Stimulated activated CD4-positive, alpha-beta T cell treated with anti-CD3 and anti-CD28 coated beads, Interleukin-2, amount 100 ng/mL, for 48 hours (primary cell): ENCODE data around the gene PSMD5.

Experiments
- DNase-seq, 2 donors: peaks; one replicate each; pipeline ENCODE4 v3.0.0-alpha.2; 2020

Gene PSMD5

GRCh38 chr9:120874226-120875194, 31.8 kb upstream of the PSMD5 start:
- DNase-seq: no peak

GRCh38 chr9:120873512-120873911, 30.8 kb upstream of the PSMD5 start:
- DNase-seq: no peak

- no peak for DNase-seq
These were observed 30.2 kb upstream of the PSMD5 start for GRCh38 chr9:120872791-120873502.

GRCh38 chr9:120870206-120870605, 27.5 kb upstream of the PSMD5 start:
- no peak for DNase-seq

- no peak for DNase-seq
These were observed 27.0 kb upstream of the PSMD5 start for GRCh38 chr9:120869726-120870125.

GRCh38 chr9:120869360-120869687, 26.6 kb upstream of the PSMD5 start:
- no peak for DNase-seq

GRCh38 chr9:120868676-120869359, 26.1 kb upstream of the PSMD5 start:
- DNase-seq: peak; percentile 97

GRCh38 chr9:120868339-120868675, 25.6 kb upstream of the PSMD5 start:
- no peak for DNase-seq

GRCh38 chr9:120867676-120868338, 25.1 kb upstream of the PSMD5 start:
- no peak for DNase-seq

- no peak for DNase-seq
These were observed 23.9 kb upstream of the PSMD5 start for GRCh38 chr9:120866651-120867050.

GRCh38 chr9:120865809-120866208, 23.1 kb upstream of the PSMD5 start:
- no peak for DNase-seq

GRCh38 chr9:120865176-120865575, 22.5 kb upstream of the PSMD5 start:
- no peak for DNase-seq

- DNase-seq: no peak
These were observed 22.0 kb upstream of the PSMD5 start for GRCh38 chr9:120864719-120865118.

GRCh38 chr9:120863833-120864232, 21.1 kb upstream of the PSMD5 start:
- no peak for DNase-seq

GRCh38 chr9:120862452-120862851, 19.7 kb upstream of the PSMD5 start:
- DNase-seq: no peak

GRCh38 chr9:120861935-120862334, 19.2 kb upstream of the PSMD5 start:
- no peak for DNase-seq

- DNase-seq: no peak
These were observed 17.4 kb upstream of the PSMD5 start for GRCh38 chr9:120860083-120860482.

- DNase-seq: no peak
These were observed 16.6 kb upstream of the PSMD5 start for GRCh38 chr9:120859361-120859760.

- DNase-seq: no peak
These were observed 15.2 kb upstream of the PSMD5 start for GRCh38 chr9:120857902-120858301.

GRCh38 chr9:120857481-120857880, 14.8 kb upstream of the PSMD5 start:
- DNase-seq: no peak

- DNase-seq: no peak
These were observed 14.0 kb upstream of the PSMD5 start for GRCh38 chr9:120856700-120857099.

GRCh38 chr9:120855827-120856670, 13.3 kb upstream of the PSMD5 start:
- DNase-seq: no peak
